Ishikawa (cell line): Measurements from ENCODE around the gene SHISAL1.

Source experiments
- CEBPB ChIP-seq: IDR thresholded peaks from 2 replicates; pipeline ENCODE4 v1.6.1; 2012
- CREB1 ChIP-seq: IDR thresholded peaks from 2 replicates; pipeline ENCODE4 v1.6.1; 2012; ENCODE audit warnings: low read depth
- EGR1 ChIP-seq: IDR thresholded peaks from 2 replicates; pipeline ENCODE4 v1.6.1; 2012
- EP300 ChIP-seq: IDR thresholded peaks from 2 replicates; pipeline ENCODE4 v1.6.1; 2012; ENCODE audit warnings: borderline replicate concordance
- FOXM1 ChIP-seq: IDR thresholded peaks from 2 replicates; pipeline ENCODE4 v1.6.1; 2012; ENCODE audit warnings: low read depth, borderline replicate concordance
- MAX ChIP-seq: IDR thresholded peaks from 2 replicates; pipeline ENCODE4 v1.6.1; 2012
- NFIC ChIP-seq: IDR thresholded peaks from 2 replicates; pipeline ENCODE4 v1.6.1; 2012
- RAD21 ChIP-seq: IDR thresholded peaks from 2 replicates; pipeline ENCODE4 v1.6.1; 2012; ENCODE audit warnings: low read depth
- REST ChIP-seq: IDR thresholded peaks from 2 replicates; pipeline ENCODE4 v1.6.1; 2012; ENCODE audit warnings: low read depth, mild to moderate bottlenecking
- TAF1 ChIP-seq: IDR thresholded peaks from 2 replicates; pipeline ENCODE4 v1.6.1; 2012; ENCODE audit warnings: low read depth, mild to moderate bottlenecking
- TCF12 ChIP-seq: IDR thresholded peaks from 2 replicates; pipeline ENCODE4 v1.6.1; 2012; ENCODE audit warnings: low read depth
- TEAD4 ChIP-seq: IDR thresholded peaks from 2 replicates; pipeline ENCODE4 v1.6.1; 2012
- USF1 ChIP-seq: IDR thresholded peaks from 2 replicates; pipeline ENCODE4 v1.6.1; 2012
- YY1 ChIP-seq: IDR thresholded peaks from 2 replicates; pipeline ENCODE4 v1.6.1; 2012; ENCODE audit warnings: low read depth
- ZBTB7A ChIP-seq: IDR thresholded peaks from 2 replicates; pipeline ENCODE4 v1.6.1; 2012; ENCODE audit warnings: low read depth

Gene SHISAL1

GRCh38 chr22:44331881-44332714 is 19.3 kb upstream of the SHISAL1 start:
- TF ChIP-seq YY1 (no peak), TAF1 (no peak), RAD21 (no peak), ZBTB7A (no peak), NFIC (no peak), MAX (no peak), TCF12 (no peak), TEAD4 (no peak)

- TF ChIP-seq EP300 (no peak), TEAD4 (no peak), USF1 (no peak)
These were observed 18.3 kb upstream of the SHISAL1 start for GRCh38 chr22:44330744-44331660.

- TF ChIP-seq ZBTB7A (no peak), MAX (no peak)
These were observed 17.5 kb upstream of the SHISAL1 start for GRCh38 chr22:44330188-44330743.

- TF ChIP-seq EP300 (no peak), TEAD4 (no peak), ZBTB7A (no peak), TCF12 (no peak), YY1 (no peak), FOXM1 (no peak), TAF1 (no peak), CREB1 (no peak), RAD21 (no peak), NFIC (no peak), CEBPB (no peak), USF1 (no peak), REST (no peak)
These were observed 16.5 kb upstream of the SHISAL1 start for GRCh38 chr22:44329179-44329796.

- TF ChIP-seq ZBTB7A (no peak), TCF12 (no peak), TAF1 (no peak), TEAD4 (no peak), NFIC (no peak), FOXM1 (no peak), CEBPB (no peak), MAX (no peak), YY1 (no peak)
These were observed 16.0 kb upstream of the SHISAL1 start for GRCh38 chr22:44328762-44329161.

- TF ChIP-seq YY1: no peak
- no peak for TF ChIP-seq NFIC
- TF ChIP-seq TEAD4: no peak
- no peak for TF ChIP-seq EP300
- TF ChIP-seq FOXM1: no peak
- TF ChIP-seq EGR1: no peak
- no peak for TF ChIP-seq MAX
- TF ChIP-seq REST: no peak
- no peak for TF ChIP-seq TAF1
- no peak for TF ChIP-seq TCF12
- TF ChIP-seq ZBTB7A: no peak
- TF ChIP-seq RAD21: no peak
- TF ChIP-seq CREB1: no peak
- no peak for TF ChIP-seq USF1
- no peak for TF ChIP-seq CEBPB
These were observed 15.6 kb upstream of the SHISAL1 start for GRCh38 chr22:44328326-44328725.
